NCI-H510A (cell line): ENCODE measurements around the gene SNRPA.
A peak's percentile ranks its signal among the peaks of the same experiment; 100 is the strongest.
"Not testable (repeated sequence)": the region's sequence is repeated elsewhere in the genome, so short reads cannot be mapped to it uniquely, and the experiment has no call there.

Experiments
- DNase-seq: peaks from one replicate; lab custom pipeline; 2025; lab: John Stamatoyannopoulos, UW

The SNRPA gene

DNA sequence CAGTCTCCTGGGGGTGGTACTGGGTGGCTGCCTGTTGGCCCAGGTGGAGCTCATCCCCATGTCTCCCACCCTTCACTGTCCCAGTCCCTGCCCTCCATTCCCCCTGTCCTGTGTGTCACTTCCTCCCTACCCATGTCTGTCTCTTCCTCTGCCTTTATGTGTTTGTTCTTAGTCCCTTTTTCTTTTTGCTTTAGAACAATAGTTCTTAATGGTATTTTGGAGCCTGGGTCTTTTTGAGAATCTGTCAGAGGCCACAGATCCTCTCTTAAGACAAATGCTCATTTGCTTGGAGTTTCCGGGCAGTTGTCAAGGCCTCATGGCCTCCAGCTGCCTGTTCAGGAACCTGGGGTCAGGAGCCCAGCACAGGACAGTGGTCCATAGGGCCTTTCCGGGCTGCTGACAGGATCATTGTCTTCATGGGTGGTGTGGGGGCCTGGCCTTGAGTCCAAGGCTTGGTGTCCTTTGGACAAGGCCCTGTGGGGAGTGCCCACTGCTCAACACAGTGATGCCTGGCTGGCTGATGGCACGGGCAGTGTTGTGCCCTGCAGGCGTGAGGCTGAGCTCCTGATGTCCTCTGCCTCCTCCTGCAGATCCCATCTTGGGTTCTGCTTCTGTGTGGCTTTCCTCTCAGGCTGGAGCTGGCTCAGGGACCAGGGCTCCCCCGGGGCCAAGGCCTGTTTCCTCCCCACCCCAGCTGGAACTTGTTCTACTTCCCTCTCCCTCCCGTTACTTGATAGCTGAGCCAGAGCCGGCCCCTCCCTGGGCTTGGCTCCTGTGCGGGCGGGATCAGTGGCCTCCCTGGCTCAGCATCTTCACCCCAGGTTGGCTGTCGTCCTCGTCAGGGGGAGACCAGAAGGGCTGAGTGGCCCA is 51.5 kb downstream of the SNRPA start:
- no peak for DNase-seq

DNA sequence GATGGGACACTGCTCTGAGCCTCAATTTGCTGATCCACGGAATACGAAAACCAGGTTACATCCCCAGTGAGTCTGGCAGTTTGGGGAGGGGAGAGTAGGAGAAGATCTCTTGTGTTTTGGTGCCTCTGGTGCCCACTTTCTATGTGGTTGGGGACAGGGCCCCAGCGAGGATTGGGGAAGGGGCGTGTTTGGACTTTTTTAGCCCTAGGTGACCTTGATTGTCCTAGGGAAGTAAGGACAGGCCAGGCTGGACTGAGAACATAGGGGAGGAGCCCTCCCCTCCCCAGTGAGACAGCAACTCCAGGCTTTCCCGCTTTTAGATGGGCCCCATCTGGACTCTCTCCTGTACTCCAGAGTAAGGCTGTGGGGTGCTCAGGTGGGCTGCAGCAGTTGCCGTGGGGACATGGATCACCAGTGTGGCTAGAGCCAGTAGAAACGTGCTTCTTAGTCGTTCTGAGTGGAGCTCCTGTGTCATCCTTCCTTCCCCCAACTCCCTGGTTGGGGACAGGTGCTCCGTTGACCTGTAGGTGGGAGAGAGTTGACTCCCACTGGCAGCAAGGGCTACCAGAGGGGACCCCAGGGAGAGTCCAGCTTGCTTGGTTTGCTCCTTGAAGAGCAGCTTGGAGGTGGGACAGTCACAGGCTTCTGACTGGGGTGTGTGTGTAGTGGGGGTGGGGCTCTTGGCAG is 52.3 kb downstream of the SNRPA start:
- no peak for DNase-seq

GRCh38 chr19:40803857-40804782 is 53.1 kb downstream of the SNRPA start:
- no peak for DNase-seq

DNA sequence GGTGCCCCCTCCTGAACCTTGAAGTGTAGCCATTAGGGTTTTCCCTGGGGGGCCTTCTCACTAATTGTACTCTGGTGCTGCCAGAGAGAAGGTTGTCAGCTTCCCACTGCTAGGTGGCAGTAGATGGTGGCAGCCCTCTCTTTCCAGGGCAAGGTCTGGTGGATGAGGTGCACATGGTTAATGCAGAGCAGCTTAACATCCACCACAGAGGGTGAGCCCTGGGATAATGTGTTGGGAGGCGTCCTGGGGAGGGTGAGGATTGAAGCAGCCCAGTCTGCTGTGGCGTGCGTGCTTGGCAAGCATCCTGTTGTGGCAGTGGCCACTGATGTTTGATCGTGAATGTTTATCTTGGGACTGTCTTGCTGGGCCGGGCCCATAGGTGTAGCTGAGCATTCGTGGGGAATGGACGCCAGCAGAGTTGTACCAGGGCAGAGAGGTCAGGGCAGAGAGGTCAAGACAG is 53.8 kb downstream of the SNRPA start:
- no peak for DNase-seq

- no peak for DNase-seq
Observed at GRCh38 chr19:40805258-40805868, 54.4 kb downstream of the SNRPA start.

- DNase-seq = peak; percentile 21
Observed at GRCh38 chr19:40806423-40807146, 55.6 kb downstream of the SNRPA start.

DNA sequence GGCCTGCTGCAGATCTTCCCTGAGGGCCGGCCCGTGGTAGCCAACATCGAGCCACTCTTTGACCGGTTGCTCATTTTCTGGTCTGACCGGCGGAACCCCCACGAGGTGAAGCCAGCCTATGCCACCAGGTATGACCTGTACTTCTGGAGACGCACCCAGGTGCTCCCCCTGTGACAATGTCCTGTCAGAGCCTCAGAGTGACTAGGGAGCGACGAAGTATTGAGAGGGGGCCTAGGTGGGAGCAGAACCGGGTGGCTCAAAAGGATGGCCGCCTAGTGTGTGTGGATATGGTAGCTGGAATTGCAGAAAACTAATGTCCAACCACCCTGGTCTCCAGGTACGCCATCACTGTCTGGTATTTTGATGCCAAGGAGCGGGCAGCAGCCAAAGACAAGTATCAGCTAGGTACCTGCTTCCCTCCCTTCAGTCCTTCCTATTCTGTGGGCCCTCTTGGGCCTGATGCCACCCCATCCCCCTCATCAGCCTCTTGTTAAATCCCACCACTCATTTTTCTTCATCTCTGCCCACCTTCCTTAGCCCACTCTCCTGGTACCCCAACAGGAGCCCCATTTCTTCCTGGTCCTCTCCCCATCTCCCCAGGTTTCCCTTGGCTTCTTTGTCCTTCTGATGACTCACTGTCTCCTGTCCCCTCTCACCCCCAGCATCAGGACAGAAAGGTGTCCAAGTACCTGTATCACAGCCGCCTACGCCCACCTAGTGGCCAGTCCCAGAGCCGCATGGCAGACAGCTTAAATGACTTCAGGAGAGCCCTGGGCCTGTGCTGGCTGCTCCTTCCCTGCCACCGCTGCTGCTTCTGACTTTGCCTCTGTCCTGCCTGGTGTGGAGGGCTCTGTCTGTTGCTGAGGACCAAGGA is 56.4 kb downstream of the SNRPA start:
- no peak for DNase-seq

DNA sequence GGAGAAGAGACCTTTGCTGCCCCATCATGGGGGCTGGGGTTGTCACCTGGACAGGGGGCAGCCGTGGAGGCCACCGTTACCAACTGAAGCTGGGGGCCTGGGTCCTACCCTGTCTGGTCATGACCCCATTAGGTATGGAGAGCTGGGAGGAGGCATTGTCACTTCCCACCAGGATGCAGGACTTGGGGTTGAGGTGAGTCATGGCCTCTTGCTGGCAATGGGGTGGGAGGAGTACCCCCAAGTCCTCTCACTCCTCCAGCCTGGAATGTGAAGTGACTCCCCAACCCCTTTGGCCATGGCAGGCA is 57.0 kb downstream of the SNRPA start:
- no peak for DNase-seq

GRCh38 chr19:40808497-40808896 is 57.5 kb downstream of the SNRPA start:
- no peak for DNase-seq

- no peak for DNase-seq
Observed at GRCh38 chr19:40809358-40810086, 58.5 kb downstream of the SNRPA start.

GRCh38 chr19:40810160-40810559 is 59.2 kb downstream of the SNRPA start:
- DNase-seq = no peak

DNA sequence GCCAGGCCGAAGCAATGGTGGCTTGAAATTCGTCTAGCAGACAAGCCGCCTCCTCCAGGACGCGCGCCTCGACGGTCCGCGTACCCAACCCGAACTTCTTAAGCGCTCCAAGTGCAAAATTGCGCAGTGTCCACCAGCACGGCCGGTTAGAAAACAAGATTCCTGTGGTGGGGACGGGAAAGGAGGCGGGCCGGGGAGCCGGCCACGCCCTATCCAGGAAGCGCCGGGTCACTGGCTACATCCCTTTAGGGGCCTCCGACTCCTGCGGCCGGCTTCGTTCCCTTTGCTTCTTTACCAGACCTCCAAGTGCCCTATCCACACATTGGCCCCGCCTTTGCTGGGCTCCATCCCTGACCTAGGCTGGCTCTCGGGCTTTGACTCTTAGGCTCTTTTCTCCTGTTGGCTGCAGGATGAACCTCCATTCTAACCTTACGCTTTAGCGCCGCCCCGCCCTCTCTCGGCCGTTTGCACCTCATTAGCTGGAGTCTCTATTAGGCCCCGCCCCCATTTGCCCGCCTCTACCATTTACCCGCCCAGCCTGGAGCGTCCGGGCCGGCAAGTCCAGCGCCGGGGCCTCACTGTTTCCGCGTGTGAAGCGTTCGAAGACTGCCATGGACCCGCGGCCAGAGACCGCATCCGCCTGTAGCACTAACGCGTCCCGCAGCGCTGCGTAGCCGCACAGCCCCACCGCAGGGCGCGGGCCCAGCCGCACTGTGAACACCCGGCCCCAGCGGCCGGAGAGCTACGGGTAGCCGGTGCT is 59.8 kb downstream of the SNRPA start:
- DNase-seq = not testable (repeated sequence)

DNA sequence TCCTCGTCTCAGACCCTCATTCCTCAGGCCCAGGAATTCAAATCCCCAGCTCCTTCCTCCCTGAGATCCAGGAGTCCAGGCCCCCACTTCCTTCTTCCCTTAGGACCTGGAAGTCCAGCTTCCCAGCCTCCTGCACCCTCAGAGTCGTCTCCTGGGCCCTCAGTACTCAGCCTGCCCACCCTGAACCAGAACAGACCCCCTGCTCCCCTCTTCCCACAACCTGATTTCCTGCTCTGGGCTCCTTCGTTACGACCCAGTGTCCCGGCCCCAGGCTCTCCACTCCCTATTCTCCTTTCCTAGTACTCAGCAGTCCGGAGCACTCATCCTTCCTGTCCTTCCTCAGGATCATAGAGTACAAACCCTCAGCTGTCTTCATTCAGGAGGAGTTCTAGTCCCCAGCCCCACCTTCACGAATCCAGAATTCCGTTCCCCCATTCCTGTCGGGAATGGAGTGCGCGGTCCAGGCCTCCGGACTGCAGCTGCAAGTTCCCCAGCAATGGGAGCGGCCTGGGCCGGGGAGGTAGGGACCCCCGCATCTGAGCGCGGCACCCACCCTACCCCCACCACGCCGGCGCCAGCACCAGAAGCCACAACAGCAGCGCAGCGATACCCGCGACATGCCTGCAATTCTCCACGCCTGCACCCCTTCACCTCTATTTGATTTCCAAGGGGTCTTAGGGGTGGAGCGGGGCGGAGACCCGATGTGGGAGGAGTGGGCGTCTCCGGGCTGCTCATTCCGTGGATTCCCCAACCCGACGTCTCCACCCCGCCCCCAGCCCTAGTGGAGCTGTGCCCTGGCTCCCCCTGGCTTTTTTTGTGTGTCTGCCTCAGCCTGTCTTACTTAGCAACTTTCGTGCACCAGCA is 60.7 kb downstream of the SNRPA start:
- no peak for DNase-seq

GRCh38 chr19:40812571-40812970 is 61.6 kb downstream of the SNRPA start:
- not testable (repeated sequence) for DNase-seq

DNA sequence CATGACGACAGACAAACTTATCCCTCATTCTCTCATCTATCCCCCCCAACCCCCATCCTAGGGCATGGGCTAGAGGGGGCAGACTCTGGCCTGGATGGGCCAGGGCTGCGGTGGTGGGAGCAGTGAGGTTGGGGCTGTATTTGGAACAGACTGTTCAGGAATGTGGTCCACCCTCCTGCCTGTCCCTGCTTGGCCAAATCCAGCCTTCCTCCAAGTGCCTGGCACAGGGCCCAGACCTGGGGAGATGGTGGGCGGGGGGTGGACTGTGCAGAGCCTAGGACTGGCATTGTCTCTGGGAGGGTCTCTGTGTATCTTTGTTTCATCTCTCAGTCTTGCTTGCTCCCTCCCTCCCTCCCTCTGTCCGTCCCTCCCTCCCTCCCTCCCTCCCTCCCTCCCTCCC is 62.2 kb downstream of the SNRPA start:
- no peak for DNase-seq
